Osteocyte (in vitro differentiated cells): ENCODE measurements around the gene SPTBN1. TPM values are rescaled to one million over a fixed set of nuclear protein-coding genes. Genes with fewer than 3 reads are reported as not detected.

Experiments used
- DNase-seq: peaks from one replicate; pipeline ENCODE4 v3.0.0; 2021; ENCODE audit warnings: mixed read lengths; ENCODE audit not compliant: unreplicated experiment; ENCODE audit errors: extremely low spot score
- H3K27ac Mint-ChIP-seq: one replicate; pipeline ENCODE4 v1.8.0; 2021; ENCODE audit warnings: mild to moderate bottlenecking, mixed read lengths; ENCODE audit not compliant: unreplicated experiment
- H3K27me3 Mint-ChIP-seq: one replicate; pipeline ENCODE4 v1.8.0; 2021; ENCODE audit warnings: mixed read lengths; ENCODE audit not compliant: unreplicated experiment
- H3K36me3 Mint-ChIP-seq: one replicate; pipeline ENCODE4 v1.8.0; 2021; ENCODE audit warnings: mixed read lengths; ENCODE audit not compliant: unreplicated experiment
- H3K4me1 Mint-ChIP-seq: one replicate; pipeline ENCODE4 v1.8.0; 2021; ENCODE audit warnings: mixed read lengths; ENCODE audit not compliant: unreplicated experiment
- H3K4me3 Mint-ChIP-seq: one replicate; pipeline ENCODE4 v1.8.0; 2021; ENCODE audit warnings: mild to moderate bottlenecking, moderate library complexity, mixed read lengths; ENCODE audit not compliant: unreplicated experiment
- H3K9me3 Mint-ChIP-seq: one replicate; pipeline ENCODE4 v1.8.0; 2021; ENCODE audit warnings: mixed read lengths; ENCODE audit not compliant: unreplicated experiment
- total RNA-seq: library from RNA; stranded (reverse); gene quantifications from 2 replicates; pipeline ENCODE4 v1.2.1, GENCODE V29; 2021
- TF ChIP-seq, protein P1 (sequence below): fragments of 200-600 bp; sonication (generic); IDR thresholded peaks from 2 replicates; pipeline ENCODE4 v1.5.0; 2021; ENCODE audit warnings: antibody characterized with exemption, mild to moderate bottlenecking, moderate library complexity

The SPTBN1 gene
- total RNA-seq, 1 donor from 2014 or later = 248 TPM

DNA sequence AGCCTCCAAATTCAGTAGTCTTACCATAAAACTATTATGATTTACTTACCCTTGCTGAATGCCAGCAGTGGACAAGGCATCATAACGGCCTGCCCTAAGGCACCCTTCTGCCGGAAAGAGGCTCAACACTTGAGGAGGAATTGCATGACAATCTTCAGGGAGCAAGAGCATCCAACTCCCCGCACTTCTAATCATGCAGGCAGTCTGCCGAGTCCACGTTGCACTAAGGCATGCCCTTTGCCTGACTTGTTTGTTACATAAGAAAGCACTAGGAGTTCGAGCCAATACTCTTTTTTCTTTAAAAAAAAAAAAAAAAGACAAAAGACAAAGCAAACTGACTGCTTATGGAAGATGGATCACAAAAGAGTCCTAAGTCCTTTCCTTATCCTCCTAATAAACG lies 17.9 kb upstream of the SPTBN1 start:
- DNase-seq = no peak

DNA sequence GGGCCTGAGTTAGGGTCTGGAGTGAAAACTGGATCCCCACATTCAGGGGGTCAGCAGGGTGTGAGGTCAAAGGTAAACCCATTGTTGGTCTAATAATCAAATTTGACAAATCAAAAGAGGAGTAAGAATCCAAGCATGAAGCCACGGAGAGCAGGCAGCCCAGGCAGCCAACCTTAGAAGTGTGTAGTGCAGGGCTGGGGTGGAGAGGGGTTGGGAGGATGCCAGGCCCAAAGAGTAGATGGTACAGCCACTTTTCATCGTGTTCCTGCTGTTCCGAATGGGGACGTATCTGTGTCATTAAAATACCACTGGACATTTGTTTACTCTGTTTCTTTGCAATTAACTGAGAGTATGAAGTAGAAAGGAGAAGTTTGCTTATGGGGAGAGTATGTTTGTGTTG lies 16.5 kb upstream of the SPTBN1 start:
- H3K27ac Mint-ChIP-seq = no peak overlapping the region
- no peaks in the 10 kb centered on the region for H3K36me3 Mint-ChIP-seq
- H3K27me3 Mint-ChIP-seq = no peaks in the 10 kb centered on the region
- H3K4me3 Mint-ChIP-seq = no peak overlapping the region
- H3K4me1 Mint-ChIP-seq = peaks cover 3% of the 10 kb centered on the region
- TF ChIP-seq, protein P1, sequence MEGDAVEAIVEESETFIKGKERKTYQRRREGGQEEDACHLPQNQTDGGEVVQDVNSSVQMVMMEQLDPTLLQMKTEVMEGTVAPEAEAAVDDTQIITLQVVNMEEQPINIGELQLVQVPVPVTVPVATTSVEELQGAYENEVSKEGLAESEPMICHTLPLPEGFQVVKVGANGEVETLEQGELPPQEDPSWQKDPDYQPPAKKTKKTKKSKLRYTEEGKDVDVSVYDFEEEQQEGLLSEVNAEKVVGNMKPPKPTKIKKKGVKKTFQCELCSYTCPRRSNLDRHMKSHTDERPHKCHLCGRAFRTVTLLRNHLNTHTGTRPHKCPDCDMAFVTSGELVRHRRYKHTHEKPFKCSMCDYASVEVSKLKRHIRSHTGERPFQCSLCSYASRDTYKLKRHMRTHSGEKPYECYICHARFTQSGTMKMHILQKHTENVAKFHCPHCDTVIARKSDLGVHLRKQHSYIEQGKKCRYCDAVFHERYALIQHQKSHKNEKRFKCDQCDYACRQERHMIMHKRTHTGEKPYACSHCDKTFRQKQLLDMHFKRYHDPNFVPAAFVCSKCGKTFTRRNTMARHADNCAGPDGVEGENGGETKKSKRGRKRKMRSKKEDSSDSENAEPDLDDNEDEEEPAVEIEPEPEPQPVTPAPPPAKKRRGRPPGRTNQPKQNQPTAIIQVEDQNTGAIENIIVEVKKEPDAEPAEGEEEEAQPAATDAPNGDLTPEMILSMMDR = no peak
- no peaks in the 10 kb centered on the region for H3K9me3 Mint-ChIP-seq
- DNase-seq = no peak

More for the DNA sequence above, 17.9 kb upstream of the SPTBN1 start:
- Mint-ChIP-seq H3K9me3 (no peaks in the 10 kb centered on the region), H3K4me3 (no peak overlapping the region), H3K36me3 (no peaks in the 10 kb centered on the region), H3K27ac (no peak overlapping the region), H3K4me1 (peaks cover 3% of the 10 kb centered on the region), H3K27me3 (no peaks in the 10 kb centered on the region)
- TF ChIP-seq, protein P1 = no peak

- DNase-seq = no peak
- Mint-ChIP-seq H3K27ac (no peak overlapping the region), H3K27me3 (no peaks in the 10 kb centered on the region), H3K9me3 (no peaks in the 10 kb centered on the region), H3K4me3 (no peak overlapping the region), H3K4me1 (peaks cover 3% of the 10 kb centered on the region), H3K36me3 (no peaks in the 10 kb centered on the region)
- TF ChIP-seq, protein P1 = no peak
These were observed 16.1 kb upstream of the SPTBN1 start for GRCh38 chr2:54440050-54440449.

DNA sequence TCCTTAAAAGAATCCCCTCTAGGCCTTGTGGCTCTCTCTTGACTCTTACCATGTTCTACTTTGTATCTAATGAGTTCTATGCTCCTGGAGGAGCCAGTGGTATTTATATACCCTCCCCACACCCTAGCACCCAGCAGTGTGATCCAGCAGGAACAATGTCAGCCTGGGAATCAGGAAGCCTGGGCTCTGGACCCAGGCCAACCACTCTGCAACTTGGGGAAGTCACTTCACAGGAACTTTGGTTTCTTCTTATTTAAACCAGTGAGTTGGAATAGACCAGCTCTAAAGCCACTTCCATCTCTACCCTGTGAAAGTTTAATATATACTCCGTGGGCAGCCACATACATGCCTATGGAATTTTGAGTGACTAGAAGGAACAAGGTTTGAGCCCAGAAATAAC lies 11.6 kb upstream of the SPTBN1 start:
- Mint-ChIP-seq H3K27me3 (no peaks in the 10 kb centered on the region), H3K36me3 (no peaks in the 10 kb centered on the region), H3K27ac (no peak overlapping the region), H3K9me3 (no peaks in the 10 kb centered on the region), H3K4me1 (peaks cover 3% of the 10 kb centered on the region), H3K4me3 (no peak overlapping the region)
- DNase-seq = no peak
- TF ChIP-seq, protein P1 = no peak

DNA sequence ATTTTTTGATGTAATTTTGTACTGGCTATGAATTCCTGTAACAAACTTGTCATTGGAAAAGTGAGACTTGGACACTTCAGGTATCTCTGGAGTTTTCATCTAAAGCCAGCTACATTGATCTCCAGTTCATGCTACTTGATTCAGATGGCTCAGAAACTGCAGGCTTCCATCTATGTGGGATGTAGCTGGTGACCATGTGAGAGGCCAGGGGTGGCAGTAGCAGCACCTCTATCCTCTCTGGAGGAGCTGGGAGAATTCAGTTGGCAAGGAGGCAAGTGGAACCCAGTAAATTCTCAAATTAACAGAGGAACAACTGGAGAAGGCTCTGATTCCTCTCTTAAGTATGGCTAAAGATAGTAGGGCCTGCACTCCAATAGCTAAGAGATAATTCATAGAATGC lies 10.0 kb upstream of the SPTBN1 start:
- no peak overlapping the region for H3K4me3 Mint-ChIP-seq
- no peak overlapping the region for H3K27ac Mint-ChIP-seq
- no peaks in the 10 kb centered on the region for H3K9me3 Mint-ChIP-seq
- H3K27me3 Mint-ChIP-seq = no peaks in the 10 kb centered on the region
- H3K36me3 Mint-ChIP-seq = no peaks in the 10 kb centered on the region
- H3K4me1 Mint-ChIP-seq = no peaks in the 10 kb centered on the region
- TF ChIP-seq, protein P1 = no peak
- DNase-seq = no peak
